GM18909 (cell line): ENCODE results near the gene EVI5.
A peak's percentile ranks its signal among the peaks of the same experiment; 100 is the strongest.
"Not testable (repeated sequence)": the region's sequence is repeated elsewhere in the genome, so short reads cannot be mapped to it uniquely, and the experiment has no call there.

Experiments used
- ATAC-seq: cut with Tn5 transposase; IDR thresholded peaks from one replicate; pipeline ENCODE4 v1.9.1; 2021; ENCODE audit warnings: mild to moderate bottlenecking; ENCODE audit not compliant: unreplicated experiment, poor library complexity

The EVI5 gene

GRCh38 chr1:92536211-92536979 is 248.5 kb downstream of the EVI5 start:
- no peak for ATAC-seq

- ATAC-seq = not testable (repeated sequence)
Observed at GRCh38 chr1:92532371-92532770, 252.5 kb downstream of the EVI5 start.

DNA sequence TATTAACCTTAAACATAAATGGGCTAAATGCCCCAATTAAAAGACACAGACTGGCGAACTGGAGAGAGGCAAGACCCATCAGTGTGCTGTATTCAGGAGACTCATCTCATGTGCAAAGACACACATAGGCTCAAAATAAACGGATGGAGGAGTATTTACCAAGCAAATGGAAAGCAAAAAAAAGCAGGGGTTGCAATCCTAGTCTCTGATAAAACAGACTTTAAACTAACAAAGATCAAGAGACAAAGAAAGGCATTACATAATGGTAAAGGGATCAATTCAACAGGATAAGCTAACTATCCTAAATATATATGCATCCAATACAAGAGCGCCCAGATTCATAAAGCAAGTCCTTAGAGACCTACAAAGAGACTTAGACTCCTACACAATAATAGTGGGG is 253.0 kb downstream of the EVI5 start:
- not testable (repeated sequence) for ATAC-seq

GRCh38 chr1:92527670-92528069 is 257.2 kb downstream of the EVI5 start:
- no peak for ATAC-seq

DNA sequence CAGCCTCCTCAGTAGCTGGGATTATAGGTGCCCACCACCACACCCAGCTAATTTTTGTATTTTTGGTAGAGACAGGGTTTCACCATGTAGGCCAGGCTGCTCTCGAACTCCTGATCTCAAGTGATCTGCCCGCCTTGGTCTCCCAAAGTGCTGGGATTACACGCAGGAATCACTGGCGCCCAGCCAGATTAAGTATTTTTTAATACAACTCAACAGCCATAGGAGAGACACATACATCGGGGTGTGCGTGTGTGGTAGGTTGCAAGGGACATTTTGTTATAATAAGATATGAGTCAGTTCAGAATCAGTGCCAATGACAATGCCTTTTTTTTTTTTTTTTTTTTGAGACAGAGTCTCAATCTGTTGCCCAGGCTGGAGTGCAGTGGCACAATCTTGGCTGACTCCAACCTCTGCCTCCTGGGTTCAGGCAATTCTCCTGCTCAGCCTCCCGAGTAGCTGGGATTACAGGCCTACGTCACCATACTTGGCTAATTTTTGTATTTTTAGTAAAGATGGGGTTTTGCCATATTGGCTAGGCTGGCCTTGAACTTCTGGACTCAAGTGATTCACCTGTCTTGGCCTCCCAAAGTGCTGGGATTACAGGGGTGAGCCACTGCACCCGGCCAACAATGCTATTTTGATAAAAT is 259.8 kb downstream of the EVI5 start:
- not testable (repeated sequence) for ATAC-seq

DNA sequence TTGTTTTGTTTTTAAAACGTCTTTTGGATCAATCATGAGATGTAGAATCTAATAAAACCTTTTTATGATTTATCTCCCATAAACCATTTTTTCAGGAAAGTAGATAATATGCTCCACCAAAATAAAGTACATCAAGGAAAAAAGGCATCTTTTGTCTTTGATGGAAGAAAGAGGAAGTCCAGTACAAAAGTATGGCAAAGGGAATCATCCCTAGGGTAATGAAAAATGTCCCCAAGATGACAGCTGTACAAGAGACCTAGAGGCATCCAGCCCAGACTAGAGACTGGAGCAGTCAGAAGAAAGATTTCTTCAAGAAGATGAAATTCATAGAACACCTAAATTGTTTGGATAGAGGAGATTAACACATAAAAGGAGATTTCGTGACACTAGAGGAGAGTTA is 265.9 kb downstream of the EVI5 start:
- no peak for ATAC-seq

DNA sequence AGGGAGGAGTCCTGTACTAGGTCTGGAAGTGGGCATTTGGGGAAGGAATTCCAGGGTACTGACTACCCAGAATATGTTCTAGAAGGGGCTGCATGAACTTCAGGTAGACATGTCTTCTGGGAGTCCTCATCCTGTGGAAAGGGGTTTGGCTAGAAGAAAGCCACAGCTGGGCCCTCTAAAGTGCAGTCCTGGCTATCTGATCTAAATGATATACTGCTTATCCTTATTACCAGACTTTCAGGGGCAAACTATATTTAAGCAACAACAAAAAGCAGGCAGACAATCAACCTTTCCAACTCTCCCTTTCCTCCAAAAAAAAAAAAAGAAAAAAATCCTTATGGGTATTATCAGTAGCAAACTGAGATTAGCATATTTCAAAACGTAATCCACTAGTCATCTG is 268.3 kb downstream of the EVI5 start:
- ATAC-seq = no peak

- ATAC-seq = no peak
Observed at GRCh38 chr1:92515796-92516201, 269.1 kb downstream of the EVI5 start.

DNA sequence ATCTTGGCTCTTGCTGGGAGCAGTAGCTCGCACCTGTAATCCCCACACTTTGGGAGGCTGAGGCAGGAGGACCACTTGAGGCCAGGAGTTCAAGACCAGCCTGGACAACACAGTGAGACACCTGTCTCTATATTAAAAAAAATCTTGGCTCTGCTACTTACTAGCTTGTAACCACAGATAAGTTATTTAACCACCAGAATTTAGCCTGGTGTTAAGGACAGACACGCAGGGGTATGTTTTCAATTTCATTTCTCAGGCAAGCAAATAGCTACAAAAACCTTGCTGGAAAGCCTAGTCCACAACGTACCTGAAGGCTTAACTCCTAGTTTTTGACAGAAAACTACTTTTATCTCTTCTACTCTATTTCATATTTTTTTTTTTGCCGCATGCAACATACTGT is 273.4 kb downstream of the EVI5 start:
- peak; percentile 78 for ATAC-seq

- ATAC-seq = peak; percentile 48
Observed at GRCh38 chr1:92509619-92510018, 275.3 kb downstream of the EVI5 start.

GRCh38 chr1:92505015-92505692 is 279.8 kb downstream of the EVI5 start:
- ATAC-seq = no peak

GRCh38 chr1:92504291-92505014 is 280.5 kb downstream of the EVI5 start:
- ATAC-seq = no peak

DNA sequence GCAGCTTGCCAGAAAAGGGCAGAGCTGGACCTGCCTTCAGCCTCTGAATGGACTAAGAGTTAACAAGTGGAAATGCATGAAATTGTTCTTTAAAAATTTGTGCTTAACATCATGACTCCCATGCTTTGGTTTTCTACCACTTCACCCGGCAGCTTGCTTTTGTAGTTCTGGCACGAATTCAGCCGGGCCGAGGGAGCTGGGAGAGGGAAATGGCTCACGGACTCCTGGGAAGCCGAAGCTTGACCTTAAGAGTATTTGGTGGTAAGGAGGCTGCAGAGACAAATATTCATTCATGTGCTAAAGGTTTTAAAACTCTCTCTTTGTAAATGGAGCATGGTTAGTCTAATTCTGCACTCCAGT is 281.0 kb downstream of the EVI5 start:
- ATAC-seq = no peak

DNA sequence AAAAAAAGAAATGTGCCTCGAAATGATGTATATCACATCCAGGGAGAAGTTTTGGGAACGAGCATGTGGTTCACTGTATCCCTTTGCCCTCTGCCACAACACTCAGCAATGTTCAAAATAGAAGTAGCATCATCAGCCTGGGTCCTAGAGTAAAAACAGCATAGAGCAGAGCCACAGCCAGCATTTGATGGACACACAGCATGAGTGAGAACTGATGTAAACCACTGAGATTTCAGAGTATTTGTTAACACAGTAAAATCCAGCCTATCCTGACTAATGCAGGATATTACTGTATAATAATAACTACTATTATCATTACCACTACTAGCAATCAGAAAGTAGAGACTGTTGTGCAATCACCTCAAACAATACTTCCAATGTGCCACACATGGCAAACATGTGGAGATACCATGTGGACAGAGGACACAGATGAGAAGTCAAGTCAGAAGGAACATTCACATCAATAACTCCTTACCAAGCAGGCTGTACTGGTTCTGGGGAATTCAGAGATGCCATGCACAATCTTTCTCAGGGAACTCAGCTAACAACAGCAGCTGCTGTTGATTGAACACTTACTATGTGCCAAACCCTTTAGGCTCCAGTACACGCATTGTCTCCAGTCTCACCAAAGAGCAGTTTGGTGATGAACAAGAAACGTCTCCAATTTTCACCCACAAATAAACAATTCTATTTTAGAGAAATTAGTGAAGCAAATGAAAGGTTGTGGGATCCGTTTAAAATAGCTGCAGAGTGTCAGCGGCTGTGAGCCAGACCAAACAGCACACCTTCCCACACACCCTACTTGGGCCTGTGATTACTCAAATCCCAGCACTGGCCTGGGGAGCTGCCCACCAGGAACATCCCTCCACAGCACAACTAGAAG is 281.6 kb downstream of the EVI5 start:
- ATAC-seq = no peak

DNA sequence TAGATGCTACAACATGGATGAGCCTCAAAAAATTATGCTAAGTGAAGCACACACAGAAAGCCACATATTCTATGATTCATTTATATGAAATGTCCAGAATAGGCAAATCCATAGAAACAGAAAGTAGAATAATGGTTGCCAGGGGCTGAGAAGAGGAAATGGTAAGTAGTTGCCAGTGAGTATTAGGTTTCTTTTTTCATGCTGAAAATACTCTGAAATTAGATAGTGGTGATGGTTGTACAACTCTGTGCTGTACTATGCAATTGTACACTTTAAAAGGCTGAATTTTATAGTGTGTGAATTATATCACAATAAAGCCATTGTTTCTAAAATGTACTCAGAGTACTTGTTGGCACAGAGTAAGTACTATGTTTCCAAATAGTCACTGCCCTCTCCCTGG is 282.7 kb downstream of the EVI5 start:
- ATAC-seq = peak; percentile 65

DNA sequence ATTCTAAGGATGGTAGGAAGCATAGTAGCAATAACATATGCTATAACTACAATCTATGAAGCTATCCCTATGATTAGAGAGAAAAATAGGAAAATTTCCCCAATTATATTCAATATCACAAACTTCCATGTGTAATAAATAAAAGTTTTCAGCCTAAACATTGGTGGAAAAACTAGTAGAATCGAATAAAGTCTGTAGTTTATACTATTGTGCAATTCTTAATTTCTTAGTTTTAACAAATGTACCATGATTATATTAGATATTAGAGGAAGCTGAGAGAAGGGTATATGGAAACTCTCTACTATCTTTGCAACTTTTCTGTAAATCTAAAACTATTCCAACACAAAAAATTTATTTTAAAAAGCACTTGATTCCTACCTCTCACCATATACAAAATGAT is 284.4 kb downstream of the EVI5 start:
- ATAC-seq = no peak

- no peak for ATAC-seq
Observed at GRCh38 chr1:92495392-92496063, 289.4 kb downstream of the EVI5 start.

- no peak for ATAC-seq
Observed at GRCh38 chr1:92494485-92495141, 290.3 kb downstream of the EVI5 start.

DNA sequence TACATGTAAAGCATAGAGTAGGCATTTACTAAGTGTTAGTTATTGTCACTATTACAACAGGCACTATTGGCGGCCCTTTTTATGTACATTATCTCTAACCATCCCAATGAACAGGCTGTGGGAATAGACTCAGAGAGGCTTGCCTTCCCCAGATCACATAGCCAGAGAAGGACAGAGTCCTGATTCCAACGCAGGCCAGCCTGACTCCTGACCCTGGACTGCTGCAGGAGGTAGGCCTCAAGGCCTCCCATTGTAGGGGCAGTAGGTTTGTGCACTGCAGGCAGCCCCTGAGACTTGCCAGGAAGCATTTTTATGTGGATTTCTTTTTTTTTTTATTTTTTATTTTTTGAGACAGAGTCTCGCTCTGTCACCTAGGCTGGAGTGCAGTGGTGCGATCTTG is 291.8 kb downstream of the EVI5 start:
- no peak for ATAC-seq
